HCT116 (cell line): ENCODE results near the gene ATP11B. TPM values are rescaled to one million over a fixed set of nuclear protein-coding genes. Genes with fewer than 3 reads are reported as not detected.

Source experiments
- ATAC-seq: fragments of 200-7000 bp; cut with Tn5 transposase; 2 replicates; pipeline ENCODE4 v1.9.1; 2020; ENCODE audit warnings: mild to moderate bottlenecking, moderate library complexity
- BruUV-seq: library from RNA; stranded (reverse); fragments of 400-500 nt; replicated peaks from 2 replicates; lab custom pipeline; 2021; lab: Mats Ljungman, UMichigan
- CTCF ChIA-PET: fragments of 300-600 bp; sonication (Branson Sonifier 250); formaldehyde crosslinking; loops from one replicate; lab custom pipeline; 2021; ENCODE audit warnings: antibody characterized with exemption; lab: Charles Lee
- POLR2A ChIA-PET: fragments of 300-600, 350-600 bp; sonication (Branson Sonifier 250); formaldehyde crosslinking; loops from one replicate; lab custom pipeline; 2021; ENCODE audit warnings: antibody characterized with exemption; lab: Charles Lee
- RAD21 ChIA-PET, 2 experiments: fragments of 300-600 bp; sonication (Branson Sonifier 250); formaldehyde crosslinking; loops; one replicate each; lab custom pipeline; 2023; ENCODE audit warnings: low total read pairs in 2 of 2; ENCODE audit not compliant: uncharacterized antibody in 2 of 2, unreplicated experiment in 2 of 2, low non-redundant PET in 1 of 2; lab: Charles Lee
- DNase-seq: peaks from one replicate; pipeline ENCODE4 v3.0.0-alpha.2; 2010; ENCODE audit warnings: low read depth, low spot score
- H2AFZ ChIP-seq: fragments of 200-600 bp; shearing (Covaris generic), sonication (generic); 2 replicates; pipeline ENCODE4 v1.6.1; 2017; ENCODE audit warnings: low read depth, mixed run types, mixed read lengths, antibody characterized with exemption, low read length; ENCODE audit not compliant: poor library complexity, severe bottlenecking
- H3K27ac ChIP-seq: 2 replicates; pipeline ENCODE4 v1.5.1; 2012; ENCODE audit warnings: low read depth, low read length
- H3K27me3 ChIP-seq: fragments of 200-600 bp; sonication (generic); 2 replicates; pipeline ENCODE4 v1.6.1; 2016; ENCODE audit warnings: mixed run types, low read length, mixed read lengths; ENCODE audit not compliant: insufficient read depth
- H3K36me3 ChIP-seq, 2 experiments: fragments of 200-500 bp in 1 of 2; fragments of 200-600 bp in 1 of 2; sonication (Bioruptor generic) in 1 of 2; sonication (generic) in 1 of 2; 2 replicates each; pipeline versions ENCODE4 v1.5.1 to v1.6.1; 2014 to 2016; ENCODE audit warnings: low read length in 2 of 2, inconsistent platforms in 1 of 2, mixed read lengths in 1 of 2, mixed run types in 1 of 2; ENCODE audit not compliant: insufficient read depth in 2 of 2, control insufficient read depth in 1 of 2
- H3K4me1 ChIP-seq, 2 experiments: fragments of 200-600 bp in 1 of 2; sonication (generic) in 1 of 2; 2 replicates each; pipeline versions ENCODE4 v1.5.1 to v1.6.1; 2012 to 2017; ENCODE audit warnings: low read length in 2 of 2, inconsistent platforms in 1 of 2, mild to moderate bottlenecking in 1 of 2, mixed read lengths in 1 of 2, mixed run types in 1 of 2, moderate library complexity in 1 of 2; ENCODE audit not compliant: insufficient read depth in 2 of 2, control insufficient read depth in 1 of 2
- H3K4me2 ChIP-seq: fragments of 200-600 bp; sonication (generic); 2 replicates; pipeline ENCODE4 v1.6.1; 2017; ENCODE audit warnings: mixed run types, low read length, mixed read lengths
- H3K4me3 ChIP-seq, 2 experiments: fragments of 200-600 bp in 1 of 2; sonication (generic) in 1 of 2; replicated peaks in 1 of 2; 2 replicates each; pipeline ENCODE4 v1.5.1; 2011 to 2016; ENCODE audit warnings: low read length in 2 of 2, control low read depth in 1 of 2, low read depth in 1 of 2, mild to moderate bottlenecking in 1 of 2, mixed read lengths in 1 of 2, mixed run types in 1 of 2
- H3K79me2 ChIP-seq: fragments of 200-600 bp; sonication (generic); 2 replicates; pipeline ENCODE4 v1.6.1; 2017; ENCODE audit warnings: mild to moderate bottlenecking, mixed run types, low read length, moderate library complexity, mixed read lengths; ENCODE audit not compliant: insufficient read depth
- H3K9ac ChIP-seq: fragments of 200-600 bp; sonication (generic); 2 replicates; pipeline ENCODE4 v1.6.1; 2016; ENCODE audit warnings: low read length, mixed read lengths
- H3K9me2 ChIP-seq: fragments of 200-600 bp; sonication (generic), shearing (Covaris generic); 2 replicates; pipeline ENCODE4 v1.6.1; 2017; ENCODE audit warnings: mixed run types, mild to moderate bottlenecking, moderate library complexity; ENCODE audit not compliant: insufficient read depth
- H3K9me3 ChIP-seq, 2 experiments: fragments of 200-500 bp in 1 of 2; fragments of 200-600 bp in 1 of 2; sonication (Bioruptor generic) in 1 of 2; sonication (generic) in 1 of 2; 2 replicates each; pipeline ENCODE4 v1.6.1; 2014 to 2017; ENCODE audit warnings: low read length in 2 of 2, mixed read lengths in 2 of 2, inconsistent platforms in 1 of 2, low read depth in 1 of 2, mild to moderate bottlenecking in 1 of 2, mixed run types in 1 of 2, moderate library complexity in 1 of 2; ENCODE audit not compliant: control insufficient read depth in 1 of 2, insufficient read depth in 1 of 2
- H4K20me1 ChIP-seq: fragments of 200-600 bp; sonication (generic), shearing (Covaris generic); 2 replicates; pipeline ENCODE4 v1.6.1; 2017; ENCODE audit warnings: mixed run types, mild to moderate bottlenecking, moderate library complexity; ENCODE audit not compliant: insufficient read depth
- CBX3 ChIP-seq: IDR thresholded peaks from 2 replicates; pipeline ENCODE4 v1.6.1; 2012; ENCODE audit warnings: low read depth
- EGR1 ChIP-seq: IDR thresholded peaks from 2 replicates; pipeline ENCODE4 v1.6.1; 2012; ENCODE audit warnings: low read depth
- FOSL1 ChIP-seq: IDR thresholded peaks from 2 replicates; pipeline ENCODE4 v1.6.1; 2012; ENCODE audit warnings: low read depth
- JUND ChIP-seq: IDR thresholded peaks from 2 replicates; pipeline ENCODE4 v1.6.1; 2012
- POLR2AphosphoS5 ChIP-seq: IDR thresholded peaks from 2 replicates; pipeline ENCODE4 v1.6.1; 2011; ENCODE audit warnings: mild to moderate bottlenecking, low read depth, low read length, moderate library complexity
- RAD21 ChIP-seq: IDR thresholded peaks from 2 replicates; pipeline ENCODE4 v1.6.1; 2012; ENCODE audit warnings: low read depth, mild to moderate bottlenecking
- SRF ChIP-seq: IDR thresholded peaks from 2 replicates; pipeline ENCODE4 v1.6.1; 2012; ENCODE audit warnings: low read depth
- ZNF274 ChIP-seq: fragments of 200-500 bp; sonication (Bioruptor generic); IDR thresholded peaks from 2 replicates; pipeline ENCODE4 v1.6.1; 2014; ENCODE audit warnings: mild to moderate bottlenecking, low read depth, low read length, inconsistent platforms
- intact Hi-C: fragments of 100-400 bp; cut with micrococcal nuclease; formaldehyde crosslinking; loops from 2 replicates; pipeline ENCODE4 v1.10.0; 2022
- total RNA-seq: library from RNA; stranded (reverse); gene quantifications from one replicate; pipeline ENCODE4 v1.2.1, GENCODE V29; 2021; ENCODE audit not compliant: unreplicated experiment
- TF ChIP-seq, protein P1 (sequence below): IDR thresholded peaks from 2 replicates; pipeline ENCODE4 v1.6.1; 2012
- TF ChIP-seq, protein P2 (sequence below): IDR thresholded peaks from 2 replicates; pipeline ENCODE4 v1.6.1; 2012

Gene ATP11B
- total RNA-seq, 1 experiment from 2014 or later: 53.0 TPM

DNA sequence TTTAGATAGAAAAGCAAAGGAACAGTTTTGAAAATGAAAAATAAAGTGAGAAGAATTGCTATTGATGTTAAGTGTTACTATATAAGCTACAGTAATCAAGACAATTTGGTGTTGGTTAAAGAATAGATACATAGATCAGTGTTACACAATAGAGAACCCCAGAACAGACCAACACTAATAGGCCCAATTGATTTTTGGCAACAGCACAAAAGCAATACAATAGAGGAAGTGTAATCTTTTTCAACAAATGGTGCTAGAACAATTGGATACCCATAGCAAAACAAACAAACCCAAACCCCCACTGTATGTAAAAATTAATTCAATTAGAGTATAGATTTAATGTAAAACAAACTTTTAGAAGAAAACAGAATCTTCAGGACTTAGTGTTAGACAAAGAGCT is 61.8 kb downstream of the ATP11B start:
- ATAC-seq (no peak), DNase-seq (no peak)
- Histone ChIP-seq H3K27ac (no peak overlapping the region), H4K20me1 (no peaks in the 10 kb centered on the region), H3K4me3 (no peak overlapping the region), H3K9me2 (no peaks in the 10 kb centered on the region), H2AFZ (no peak overlapping the region), H3K27me3 (no peaks in the 10 kb centered on the region), H3K9ac (no peak overlapping the region), H3K9me3 (no peaks in the 10 kb centered on the region), H3K79me2 (no peaks in the 10 kb centered on the region), H3K4me1 (no peaks in the 10 kb centered on the region)
- ChIA-PET POLR2A (no interaction called here), RAD21 (no interaction called here)
- BruUV-seq: no TSS peak
- TF ChIP-seq EGR1 (no peak), JUND (no peak)
- TF ChIP-seq, all 23 proteins: peak for 0
- intact Hi-C loops: no loop called here
- no peak overlapping the region for H3K4me2 ChIP-seq
- CTCF ChIA-PET: no interaction called here
- H3K36me3 ChIP-seq: peaks cover 0 to 6% of the 10 kb centered on the region in 2 experiments; a peak in 1 of 4 replicates

DNA sequence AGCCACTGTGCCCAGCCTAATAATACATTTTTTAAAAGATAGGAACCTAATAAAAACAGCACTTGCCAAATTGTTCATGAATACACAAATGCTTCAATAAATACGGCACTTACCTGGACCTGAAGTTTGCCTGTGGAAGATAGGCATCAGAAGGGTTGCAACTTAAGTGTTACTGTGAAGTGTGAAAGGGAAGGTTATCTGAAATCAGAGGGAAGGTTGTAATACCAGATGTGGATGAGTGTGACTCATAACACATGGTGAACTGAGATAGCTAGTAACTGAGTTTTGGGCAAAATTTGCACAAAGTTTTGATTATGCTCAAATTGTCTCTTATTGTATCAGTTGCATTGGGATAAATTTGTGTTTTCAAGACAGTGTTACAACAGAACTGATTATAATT is 68.0 kb downstream of the ATP11B start:
- DNase-seq: no peak
- no TSS peak for BruUV-seq
- Histone ChIP-seq H3K27me3 (no peaks in the 10 kb centered on the region), H3K27ac (no peak overlapping the region), H3K4me3 (no peak overlapping the region), H3K9me2 (no peaks in the 10 kb centered on the region), H3K9ac (no peak overlapping the region), H2AFZ (no peak overlapping the region), H3K36me3 (no peaks in the 10 kb centered on the region), H3K79me2 (no peaks in the 10 kb centered on the region), H3K4me2 (no peak overlapping the region), H3K4me1 (no peaks in the 10 kb centered on the region), H4K20me1 (no peaks in the 10 kb centered on the region), H3K9me3 (no peaks in the 10 kb centered on the region)
- RAD21 ChIA-PET: no interaction called here
- POLR2A ChIA-PET: no interaction called here
- TF ChIP-seq CBX3 (no peak), FOSL1 (no peak), POLR2AphosphoS5 (no peak), SRF (no peak), ZNF274 (no peak), JUND (no peak), RAD21 (no peak)
- TF ChIP-seq, protein P1, sequence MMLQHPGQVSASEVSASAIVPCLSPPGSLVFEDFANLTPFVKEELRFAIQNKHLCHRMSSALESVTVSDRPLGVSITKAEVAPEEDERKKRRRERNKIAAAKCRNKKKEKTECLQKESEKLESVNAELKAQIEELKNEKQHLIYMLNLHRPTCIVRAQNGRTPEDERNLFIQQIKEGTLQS: no peak
- TF ChIP-seq, protein P2, sequence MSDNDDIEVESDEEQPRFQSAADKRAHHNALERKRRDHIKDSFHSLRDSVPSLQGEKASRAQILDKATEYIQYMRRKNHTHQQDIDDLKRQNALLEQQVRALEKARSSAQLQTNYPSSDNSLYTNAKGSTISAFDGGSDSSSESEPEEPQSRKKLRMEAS: no peak
- no peak for ATAC-seq
- intact Hi-C loops: no loop called here
- CTCF ChIA-PET: no interaction called here
